Activated CD8-positive, alpha-beta memory T cell treated with anti-CD3 and anti-CD28 coated beads, Interleukin-2, amount 50 U/mL, for 24 hours (primary cell): ENCODE data around the gene GALNT9.
"Not testable (repeated sequence)": the region's sequence is repeated elsewhere in the genome, so short reads cannot be mapped to it uniquely, and the experiment has no call there.

ENCODE experiments used
- DNase-seq: peaks from one replicate; pipeline ENCODE4 v3.0.0-alpha.2; 2020; ENCODE audit errors: extremely low read depth

GALNT9 gene

GRCh38 chr12:132329036-132329719, at the start of gene GALNT9:
TSS of gene GALNT9 (minus strand) at chr12:132329589. CDS start at chr12:132329203, 386 bp downstream.
- DNase-seq, result no peak

GRCh38 chr12:132379057-132379456, 49.7 kb upstream of the GALNT9 start:
- not testable (repeated sequence) for DNase-seq

- no peak for DNase-seq
Observed at GRCh38 chr12:132377147-132377546, 47.8 kb upstream of the GALNT9 start.

GRCh38 chr12:132376464-132376830, 47.1 kb upstream of the GALNT9 start:
- DNase-seq, result no peak

DNA sequence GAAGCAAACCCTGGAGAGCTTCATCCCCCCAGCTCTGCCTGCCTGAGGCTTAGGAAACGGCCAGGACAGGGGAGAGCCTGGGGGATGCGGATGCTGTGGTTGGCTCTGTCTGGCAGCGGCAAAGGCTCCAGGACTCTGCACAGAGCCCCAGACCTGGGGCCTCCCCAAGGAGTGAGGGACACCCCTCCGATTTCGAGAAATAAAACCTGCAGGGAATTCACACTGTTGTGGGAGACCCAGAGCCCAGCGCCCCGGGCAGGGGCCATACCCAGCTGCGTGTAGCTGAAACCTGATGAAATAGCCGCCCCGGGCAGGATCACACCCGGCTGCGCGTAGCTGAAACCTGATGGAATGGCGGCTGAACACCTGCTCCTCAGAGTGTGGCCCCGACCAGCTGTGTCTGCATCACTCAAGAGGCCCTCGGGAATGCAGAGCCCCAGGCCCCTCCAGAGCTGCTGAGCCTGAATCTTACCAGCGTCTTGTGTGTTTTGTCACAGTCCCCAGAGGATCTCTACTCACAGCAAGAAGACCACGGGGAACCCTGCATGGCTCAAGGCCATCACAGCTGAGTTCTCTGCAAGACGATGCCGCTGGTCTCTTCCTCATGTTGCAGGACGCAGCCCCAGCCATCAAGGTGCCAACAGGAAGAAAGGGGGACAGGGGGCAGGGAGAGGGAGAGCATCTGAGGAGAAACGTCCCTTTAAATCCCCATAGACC, 46.5 kb upstream of the GALNT9 start:
- no peak for DNase-seq

- no peak for DNase-seq
Observed at GRCh38 chr12:132374612-132375445, 45.4 kb upstream of the GALNT9 start.

- DNase-seq, result no peak
Observed at GRCh38 chr12:132373901-132374611, 44.7 kb upstream of the GALNT9 start.

GRCh38 chr12:132367852-132368251, 38.5 kb upstream of the GALNT9 start:
- no peak for DNase-seq

DNA sequence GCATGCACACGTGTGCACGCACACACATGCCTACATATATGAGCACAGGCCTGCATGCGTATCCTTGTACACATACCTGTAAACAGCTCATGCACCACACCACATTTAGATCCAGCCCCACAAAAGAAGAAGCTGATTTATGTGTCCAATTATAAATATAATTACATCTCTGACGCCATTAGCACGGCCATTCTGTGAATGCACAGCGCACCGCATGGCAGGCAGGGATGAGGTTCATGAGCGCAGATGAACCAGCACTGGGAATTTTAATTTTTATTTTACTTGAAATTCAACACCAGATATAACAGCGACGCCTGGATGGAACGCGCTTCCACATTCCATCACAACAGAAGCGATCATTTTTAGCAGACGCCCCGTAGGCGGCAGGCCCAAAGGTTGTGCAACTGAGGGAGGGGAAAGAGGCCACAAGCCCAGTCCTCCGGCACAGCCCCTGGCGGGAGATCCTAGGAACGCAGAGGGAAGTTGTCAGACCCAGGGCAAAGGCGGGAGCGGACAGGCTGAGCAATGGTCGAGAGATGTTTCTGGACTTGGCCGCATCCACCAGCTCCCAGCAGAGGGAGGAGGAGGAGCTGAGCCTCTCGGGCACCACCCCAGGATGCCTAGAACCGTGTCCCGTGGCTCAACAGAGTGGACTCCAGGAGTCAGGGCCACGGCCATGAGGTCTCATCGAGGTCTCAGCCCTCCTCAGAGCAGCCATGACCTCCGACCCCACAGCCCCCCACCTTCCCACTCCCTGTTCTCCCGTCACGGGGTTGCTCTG, 37.9 kb upstream of the GALNT9 start:
- no peak for DNase-seq

GRCh38 chr12:132366341-132366861, 37.0 kb upstream of the GALNT9 start:
- DNase-seq, result no peak

DNA sequence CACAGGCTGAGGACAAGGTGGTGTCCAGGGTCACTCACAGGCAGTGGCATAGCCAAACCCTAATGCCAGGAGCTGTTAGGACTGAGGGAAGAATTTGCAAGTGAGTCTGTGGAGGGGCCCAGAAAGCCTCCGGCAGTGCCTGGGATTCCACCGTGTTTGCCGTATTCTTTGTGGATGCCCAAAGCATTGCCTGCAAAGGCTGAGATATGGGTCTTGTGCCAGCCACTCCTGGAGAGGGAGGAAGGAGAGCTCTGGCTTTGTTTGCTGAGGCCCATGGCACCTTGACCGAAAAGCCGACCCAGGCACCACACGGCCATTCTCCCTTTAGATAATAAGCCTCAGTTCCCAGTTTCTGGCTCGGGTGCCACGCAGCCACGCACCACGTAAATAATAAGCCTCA, 35.8 kb upstream of the GALNT9 start:
- DNase-seq, result no peak

GRCh38 chr12:132364348-132364902, 35.0 kb upstream of the GALNT9 start:
- DNase-seq, result no peak

- DNase-seq, result no peak
Observed at GRCh38 chr12:132363661-132364347, 34.4 kb upstream of the GALNT9 start.

DNA sequence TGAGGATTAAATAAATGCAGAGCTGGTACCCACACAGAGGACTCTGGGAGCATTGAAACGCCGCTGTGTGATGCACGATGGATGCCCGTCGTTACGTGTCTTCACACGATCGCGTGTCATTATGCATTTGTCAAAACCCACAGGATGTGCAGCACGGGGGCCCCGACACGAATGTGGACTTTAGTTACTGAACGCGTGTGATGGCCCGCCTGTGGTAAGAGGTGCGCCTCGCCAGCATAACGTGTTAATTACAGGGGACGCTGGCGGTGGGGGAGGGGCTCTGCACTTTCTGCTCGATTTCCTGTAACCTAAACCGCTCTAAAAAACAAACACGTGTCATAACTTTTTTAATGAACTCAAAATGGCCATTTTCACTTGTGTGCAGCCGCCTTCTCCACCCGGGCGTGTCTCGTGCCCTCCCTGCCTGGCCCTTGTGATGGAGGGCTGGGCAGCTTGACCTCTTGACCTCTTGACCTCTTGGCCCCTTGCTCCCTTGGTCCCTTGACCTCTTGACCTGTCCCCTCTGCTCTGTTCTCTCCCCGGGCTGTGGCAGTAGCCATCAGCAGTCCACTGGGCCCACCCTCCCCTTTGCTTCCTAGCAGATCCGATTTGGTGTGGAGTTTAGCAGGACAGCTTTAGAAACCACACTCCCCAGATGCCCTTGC, 33.7 kb upstream of the GALNT9 start:
- no peak for DNase-seq

DNA sequence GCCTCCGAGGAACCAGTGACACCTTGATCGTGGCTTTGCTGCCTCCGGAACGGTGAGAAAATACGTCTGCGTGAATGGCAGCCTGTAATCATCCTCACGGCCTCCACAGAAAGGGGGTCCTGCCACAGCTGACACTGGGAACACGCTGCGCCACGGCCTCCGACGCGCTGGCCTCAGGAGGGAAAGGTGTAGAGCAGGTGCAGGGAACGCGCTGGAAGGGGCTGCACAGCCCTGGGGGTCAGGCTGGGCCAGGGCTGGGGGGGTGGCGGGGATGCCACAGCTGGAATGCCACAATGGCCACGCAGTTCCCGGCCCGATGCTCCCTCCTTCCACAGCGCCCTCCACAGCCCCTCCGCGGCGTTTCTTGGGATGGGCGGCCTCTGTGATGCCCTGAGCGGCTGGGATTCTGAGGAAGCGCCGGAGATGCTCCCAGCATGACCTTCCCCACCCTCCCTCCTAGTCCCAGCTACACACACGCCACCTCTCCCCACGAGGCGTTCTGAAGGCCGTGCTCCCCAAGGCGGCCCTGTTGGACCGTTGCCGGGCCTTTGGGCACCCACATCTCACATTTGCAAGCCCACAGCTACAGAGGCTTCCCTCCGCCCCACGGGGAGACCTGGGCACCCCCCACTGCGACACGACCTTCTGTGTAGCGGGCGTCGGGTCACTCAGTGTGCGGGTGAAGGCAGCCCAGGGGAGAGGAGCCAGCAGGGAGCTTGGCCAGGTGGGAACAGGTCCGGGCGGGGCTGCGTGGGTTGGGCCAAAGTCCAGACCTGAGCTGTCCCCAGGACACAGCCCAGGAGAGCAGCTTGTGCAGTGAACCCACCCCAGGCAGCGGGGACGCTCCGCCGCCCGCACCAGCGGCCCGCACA, 31.8 kb upstream of the GALNT9 start:
- DNase-seq, result no peak

DNA sequence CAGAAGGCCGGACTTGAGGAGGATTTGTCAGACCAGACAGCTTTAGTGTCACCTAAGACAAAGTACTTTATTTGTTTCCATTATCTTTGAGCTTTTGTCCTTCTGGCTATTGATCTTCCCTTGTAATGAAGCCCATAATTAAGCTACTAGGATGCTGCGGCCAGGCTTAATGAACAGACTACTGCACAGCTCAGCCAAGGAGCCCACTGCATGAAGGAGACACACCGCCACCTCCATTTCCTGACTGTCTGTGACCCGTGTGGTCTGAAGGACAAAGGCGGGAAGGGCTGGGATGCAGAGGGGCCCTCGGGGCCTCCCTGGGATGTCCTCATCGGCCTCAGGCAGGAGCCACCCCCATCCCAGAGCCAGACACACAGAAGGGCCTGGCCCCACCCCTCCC, 31.0 kb upstream of the GALNT9 start:
- no peak for DNase-seq

GRCh38 chr12:132359971-132360370, 30.6 kb upstream of the GALNT9 start:
- DNase-seq, result no peak

DNA sequence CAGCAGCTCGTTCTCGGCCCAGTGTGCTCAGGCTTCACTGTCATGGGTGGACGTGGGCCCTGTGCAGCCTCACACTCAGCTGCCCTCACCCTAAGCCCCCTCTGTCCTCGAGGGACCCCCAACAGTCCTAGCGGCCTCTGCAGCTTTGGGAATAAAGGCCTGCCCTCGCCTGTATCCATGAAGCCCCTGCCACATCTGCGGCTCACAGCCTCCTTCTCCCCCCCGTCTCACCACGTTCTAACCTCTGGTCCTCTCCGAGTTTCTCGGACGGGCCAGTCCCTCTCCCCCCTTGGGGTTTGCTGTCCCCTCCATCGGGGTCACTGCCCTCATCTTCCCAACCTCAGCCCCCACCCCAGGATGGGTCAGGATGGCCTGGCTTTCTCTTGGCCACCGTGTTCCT, 30.2 kb upstream of the GALNT9 start:
- DNase-seq, result no peak
